ENCODE results near the gene CGGBP1. TPM values are rescaled to one million over a fixed set of nuclear protein-coding genes. Genes with fewer than 3 reads are reported as not detected.
A peak's percentile ranks its signal among the peaks of the same experiment; 100 is the strongest.
"Not testable (repeated sequence)": the region's sequence is repeated elsewhere in the genome, so short reads cannot be mapped to it uniquely, and the experiment has no call there.

CGGBP1 gene
- total RNA-seq, 4 donors from 2014 or later = 34.1 to 59.5 (median 42.6) TPM

GRCh38 chr3:88032245-88032644 is 26.6 kb downstream of the CGGBP1 start:
- H3K4me3 ChIP-seq = peak overlapping the region; percentile 44
- no peaks in the 10 kb centered on the region for H3K36me3 ChIP-seq
- peak overlapping the region; percentile 25 for H3K27ac ChIP-seq
- 23% methylated on average over 2 of the region's 2 CpGs for WGBS
- no peaks in the 10 kb centered on the region for H3K9me3 ChIP-seq
- no peaks in the 10 kb centered on the region for H3K27me3 ChIP-seq
- TF ChIP-seq POLR2AphosphoS5 (IDR thresholded peaks at IDR 0.05) = no peak
- peaks cover 10% of the 10 kb centered on the region for H3K4me1 ChIP-seq
- DNase-seq (ENCODE audit: low spot score in 2 of 2) = no peak

GRCh38 chr3:88031642-88032077 is 27.1 kb downstream of the CGGBP1 start:
- Histone ChIP-seq H3K4me1 (peaks cover 10% of the 10 kb centered on the region), H3K9me3 (no peaks in the 10 kb centered on the region), H3K4me3 (peak overlapping the region; percentile 44), H3K27ac (peak overlapping the region; percentile 25), H3K36me3 (no peaks in the 10 kb centered on the region), H3K27me3 (no peaks in the 10 kb centered on the region)
- WGBS = 0% methylated on average over 1 of the region's 1 CpG
- no peak for DNase-seq (ENCODE audit: low spot score in 2 of 2)
- TF ChIP-seq CTCF (IDR thresholded peaks at IDR 0.05) (no peak), POLR2AphosphoS5 (IDR thresholded peaks at IDR 0.05) (no peak), POLR2A (IDR thresholded peaks at IDR 0.05) (no peak), EP300 (IDR thresholded peaks at IDR 0.05) (no peak)

GRCh38 chr3:88030210-88030609 is 28.6 kb downstream of the CGGBP1 start:
- DNase-seq (ENCODE audit: low spot score in 2 of 2) = no peak
- Histone ChIP-seq H3K9me3 (no peaks in the 10 kb centered on the region), H3K4me1 (peaks cover 10% of the 10 kb centered on the region), H3K36me3 (no peaks in the 10 kb centered on the region), H3K27ac (no peak overlapping the region), H3K4me3 (no peak overlapping the region), H3K27me3 (no peaks in the 10 kb centered on the region)
- no peak for TF ChIP-seq POLR2AphosphoS5 (IDR thresholded peaks at IDR 0.05)
- no peak for TF ChIP-seq CTCF (IDR thresholded peaks at IDR 0.05)
- TF ChIP-seq EP300 (IDR thresholded peaks at IDR 0.05) = no peak
- TF ChIP-seq POLR2A (IDR thresholded peaks at IDR 0.05) = no peak
- WGBS = 63% methylated on average over 3 of the region's 3 CpGs

- peaks cover 10% of the 10 kb centered on the region for H3K4me1 ChIP-seq
- WGBS = 96% methylated on average over 2 of the region's 2 CpGs
These were observed 29.9 kb downstream of the CGGBP1 start for GRCh38 chr3:88028876-88029275.

DNA sequence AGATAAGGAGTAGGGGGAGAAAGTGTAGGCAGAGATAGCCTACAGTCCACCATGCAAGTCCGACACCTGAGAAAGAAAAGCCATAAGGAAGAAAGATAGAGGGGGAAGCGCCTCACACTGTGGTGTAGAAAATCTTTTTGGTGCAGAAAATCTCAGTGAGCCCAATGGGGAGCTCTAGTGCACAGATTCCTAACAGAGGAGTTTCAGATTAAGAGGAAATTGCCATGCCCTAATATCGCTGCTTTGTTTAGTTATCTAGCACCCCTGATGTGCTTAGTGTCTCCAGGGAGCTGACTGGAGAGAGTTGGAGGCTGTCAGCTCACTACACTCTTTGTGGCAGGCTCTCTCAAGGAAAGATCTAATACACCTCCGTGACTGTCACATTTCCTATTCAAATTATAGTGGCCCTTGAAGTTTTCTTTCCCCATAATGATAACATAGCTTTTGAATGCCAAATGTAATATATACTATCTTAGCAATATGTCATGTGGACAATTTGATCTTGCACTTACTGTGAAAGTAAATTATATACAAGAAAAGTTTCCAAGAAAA is 33.7 kb downstream of the CGGBP1 start:
- WGBS = 86% methylated on average over 4 of the region's 4 CpGs
- no peak for TF ChIP-seq POLR2AphosphoS5 (IDR thresholded peaks at IDR 0.05)
- no peak for TF ChIP-seq CTCF (IDR thresholded peaks at IDR 0.05)
- TF ChIP-seq EP300 (IDR thresholded peaks at IDR 0.05) = no peak
- no peak for TF ChIP-seq POLR2A (IDR thresholded peaks at IDR 0.05)

More at GRCh38 chr3:88028876-88029275, 29.9 kb downstream of the CGGBP1 start:
- no peak overlapping the region for H3K27ac ChIP-seq
- no peak overlapping the region for H3K4me3 ChIP-seq
- H3K27me3 ChIP-seq = no peaks in the 10 kb centered on the region
- TF ChIP-seq POLR2AphosphoS5 (IDR thresholded peaks at IDR 0.05) = no peak
- no peak for TF ChIP-seq EP300 (IDR thresholded peaks at IDR 0.05)
- TF ChIP-seq POLR2A (IDR thresholded peaks at IDR 0.05) = no peak
- no peak for TF ChIP-seq CTCF (IDR thresholded peaks at IDR 0.05)
- no peak for DNase-seq (ENCODE audit: low spot score in 2 of 2)
- no peaks in the 10 kb centered on the region for H3K9me3 ChIP-seq
- no peaks in the 10 kb centered on the region for H3K36me3 ChIP-seq

DNA sequence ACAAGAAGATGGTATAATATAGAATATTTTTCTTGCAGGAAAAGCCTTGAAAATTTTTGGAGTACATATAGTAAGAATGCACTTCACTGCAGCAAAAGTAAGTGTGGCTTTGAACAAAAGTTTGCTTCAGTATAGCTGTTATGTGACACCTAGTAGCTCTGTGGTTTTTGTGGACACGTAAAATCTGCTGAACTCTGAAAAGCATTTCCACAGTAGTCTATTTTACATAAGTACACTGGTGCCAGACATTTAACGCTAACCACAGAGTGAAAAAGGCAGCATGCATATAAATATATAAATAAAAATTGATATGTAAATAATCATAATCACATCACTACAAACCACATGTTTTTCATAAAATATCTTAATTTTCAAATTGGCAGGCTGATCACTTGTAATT is 39.8 kb downstream of the CGGBP1 start:
- TF ChIP-seq EP300 (IDR thresholded peaks at IDR 0.05) = no peak
- no peak for TF ChIP-seq POLR2A (IDR thresholded peaks at IDR 0.05)
- TF ChIP-seq CTCF (IDR thresholded peaks at IDR 0.05) = no peak
- no peak for TF ChIP-seq POLR2AphosphoS5 (IDR thresholded peaks at IDR 0.05)
- no peaks in the 10 kb centered on the region for H3K4me1 ChIP-seq
- 47% methylated on average over 2 of the region's 2 CpGs for WGBS
- H3K4me3 ChIP-seq = no peak overlapping the region
- no peak overlapping the region for H3K27ac ChIP-seq
- H3K36me3 ChIP-seq = no peaks in the 10 kb centered on the region
- H3K27me3 ChIP-seq = no peaks in the 10 kb centered on the region
- no peak for DNase-seq (ENCODE audit: low spot score in 2 of 2)
- H3K9me3 ChIP-seq = no peaks in the 10 kb centered on the region

More for the DNA sequence above, 33.7 kb downstream of the CGGBP1 start:
- H3K4me1 ChIP-seq = no peaks in the 10 kb centered on the region
- no peaks in the 10 kb centered on the region for H3K9me3 ChIP-seq
- H3K27ac ChIP-seq = no peak overlapping the region
- no peaks in the 10 kb centered on the region for H3K36me3 ChIP-seq
- DNase-seq (ENCODE audit: low spot score in 2 of 2) = no peak
- H3K27me3 ChIP-seq = no peaks in the 10 kb centered on the region
- no peak overlapping the region for H3K4me3 ChIP-seq

- DNase-seq (ENCODE audit: low spot score in 2 of 2); H3K4me3 ChIP-seq; H3K27me3 ChIP-seq; H3K36me3 ChIP-seq; H3K27ac ChIP-seq; H3K4me1 ChIP-seq; H3K9me3 ChIP-seq: not testable (repeated sequence)
- WGBS = 90% methylated on average over 2 of the region's 35 CpGs
These were observed 43.1 kb downstream of the CGGBP1 start for GRCh38 chr3:88015656-88016055.
